C4-2B (cell line): ENCODE data around the gene SNAPIN.

ENCODE experiments used
- ZFX ChIP-seq: fragments of 450-650 bp; IDR thresholded peaks from 2 replicates; pipeline ENCODE4 v1.6.1; 2017
- TF ChIP-seq, protein P1 (sequence below): fragments of 450-650 bp; conservative IDR thresholded peaks from 2 replicates; pipeline ENCODE4 v1.5.1; 2017; ENCODE audit warnings: mild to moderate bottlenecking

GRCh38 chr1:153698020-153698922, 39.8 kb downstream of the SNAPIN start:
- TF ChIP-seq, protein P1, sequence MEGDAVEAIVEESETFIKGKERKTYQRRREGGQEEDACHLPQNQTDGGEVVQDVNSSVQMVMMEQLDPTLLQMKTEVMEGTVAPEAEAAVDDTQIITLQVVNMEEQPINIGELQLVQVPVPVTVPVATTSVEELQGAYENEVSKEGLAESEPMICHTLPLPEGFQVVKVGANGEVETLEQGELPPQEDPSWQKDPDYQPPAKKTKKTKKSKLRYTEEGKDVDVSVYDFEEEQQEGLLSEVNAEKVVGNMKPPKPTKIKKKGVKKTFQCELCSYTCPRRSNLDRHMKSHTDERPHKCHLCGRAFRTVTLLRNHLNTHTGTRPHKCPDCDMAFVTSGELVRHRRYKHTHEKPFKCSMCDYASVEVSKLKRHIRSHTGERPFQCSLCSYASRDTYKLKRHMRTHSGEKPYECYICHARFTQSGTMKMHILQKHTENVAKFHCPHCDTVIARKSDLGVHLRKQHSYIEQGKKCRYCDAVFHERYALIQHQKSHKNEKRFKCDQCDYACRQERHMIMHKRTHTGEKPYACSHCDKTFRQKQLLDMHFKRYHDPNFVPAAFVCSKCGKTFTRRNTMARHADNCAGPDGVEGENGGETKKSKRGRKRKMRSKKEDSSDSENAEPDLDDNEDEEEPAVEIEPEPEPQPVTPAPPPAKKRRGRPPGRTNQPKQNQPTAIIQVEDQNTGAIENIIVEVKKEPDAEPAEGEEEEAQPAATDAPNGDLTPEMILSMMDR: no peak
- TF ChIP-seq ZFX: no peak
